Eye (tissue), 1 donor: Measurements from ENCODE around the gene CR1.
"Not testable (repeated sequence)": the region's sequence is repeated elsewhere in the genome, so short reads cannot be mapped to it uniquely, and the experiment has no call there.

Source experiments
- DNase-seq: peaks from one replicate; pipeline ENCODE4 v3.0.0-alpha.2; 2015

The CR1 gene

GRCh38 chr1:207594095-207594494, 98.1 kb downstream of the CR1 start:
- DNase-seq: not testable (repeated sequence)

GRCh38 chr1:207603777-207604176, 107.8 kb downstream of the CR1 start:
- no peak for DNase-seq

- no peak for DNase-seq
Measured at GRCh38 chr1:207605444-207606361, 109.7 kb downstream of the CR1 start.

GRCh38 chr1:207606362-207606755, 110.4 kb downstream of the CR1 start:
- DNase-seq: no peak

- no peak for DNase-seq
Measured at GRCh38 chr1:207612762-207613161, 116.8 kb downstream of the CR1 start.

GRCh38 chr1:207619871-207620542, 124.0 kb downstream of the CR1 start:
- peak; percentile 68 for DNase-seq

GRCh38 chr1:207620543-207620893, 124.6 kb downstream of the CR1 start:
- no peak for DNase-seq

- not testable (repeated sequence) for DNase-seq
Measured at GRCh38 chr1:207625504-207626071, 129.6 kb downstream of the CR1 start.

GRCh38 chr1:207626972-207627337, 131.0 kb downstream of the CR1 start:
- no peak for DNase-seq

GRCh38 chr1:207627496-207627895, 131.5 kb downstream of the CR1 start:
- no peak for DNase-seq

GRCh38 chr1:207628776-207629175, 132.8 kb downstream of the CR1 start:
- no peak for DNase-seq

GRCh38 chr1:207631137-207631536, 135.2 kb downstream of the CR1 start:
- no peak for DNase-seq

GRCh38 chr1:207633226-207633625, 137.3 kb downstream of the CR1 start:
- DNase-seq: no peak

GRCh38 chr1:207633699-207634289, 137.8 kb downstream of the CR1 start:
- DNase-seq: not testable (repeated sequence)

- DNase-seq: not testable (repeated sequence)
Measured at GRCh38 chr1:207634293-207634692, 138.3 kb downstream of the CR1 start.

- DNase-seq: not testable (repeated sequence)
Measured at GRCh38 chr1:207635569-207636186, 139.7 kb downstream of the CR1 start.

- not testable (repeated sequence) for DNase-seq
Measured at GRCh38 chr1:207638487-207639145, 142.7 kb downstream of the CR1 start.

GRCh38 chr1:207639362-207639761, 143.4 kb downstream of the CR1 start:
- DNase-seq: not testable (repeated sequence)

GRCh38 chr1:207644166-207644851, 148.4 kb downstream of the CR1 start:
- no peak for DNase-seq

- peak; percentile 92 for DNase-seq
Measured at GRCh38 chr1:207644852-207645634, 149.1 kb downstream of the CR1 start, which contains the start of gene CR1L. TSS of gene CR1L (plus strand) at chr1:207645133. CDS start at chr1:207645234, 101 bp downstream.

- DNase-seq: no peak
Measured at GRCh38 chr1:207645635-207646081, 149.7 kb downstream of the CR1 start.
